Measurements from ENCODE around the gene ADGRB2.
A peak's percentile ranks its signal among the peaks of the same experiment; 100 is the strongest.

The ADGRB2 gene

GRCh38 chr1:31701091-31701736 is 62.9 kb downstream of the ADGRB2 start (continued):
- TF ChIP-seq SP7 (tag by site-specific recombination; IDR thresholded peaks at IDR 0.05) (peak; percentile 82), ZNF629 (tag by site-specific recombination; IDR thresholded peaks at IDR 0.05) (peak; percentile 83), PRDM1 (tag by site-specific recombination; IDR thresholded peaks at IDR 0.05) (peak; percentile 57; the same call in 1 of the 2 replicates), ZNF266 (tag by site-specific recombination; IDR thresholded peaks at IDR 0.05; ENCODE audit: low read depth) (no peak), ZNF423 (tag by site-specific recombination; IDR thresholded peaks at IDR 0.05) (no peak), ZNF311 (tag by site-specific recombination; IDR thresholded peaks at IDR 0.05; ENCODE audit: borderline replicate concordance) (no peak), ZNF221 (tag by site-specific recombination; IDR thresholded peaks at IDR 0.05; ENCODE audit: borderline replicate concordance) (no peak), ZNF121 (tag by site-specific recombination; IDR thresholded peaks at IDR 0.05) (no peak), ZNF335 (tag by site-specific recombination; conservative IDR thresholded peaks at IDR 0.05) (peak; percentile 73), ZNF677 (tag by site-specific recombination; IDR thresholded peaks at IDR 0.05) (no peak), ZNF146 (tag by site-specific recombination; IDR thresholded peaks at IDR 0.05) (no peak), ZNF529 (tag by site-specific recombination; IDR thresholded peaks at IDR 0.05; ENCODE audit: insufficient replicate concordance) (no peak), PBX3 (CRISPR knock-in tag; IDR thresholded peaks at IDR 0.05) (no peak), OSR2 (tag by site-specific recombination; IDR thresholded peaks at IDR 0.05) (no peak), ZSCAN5A (tag by site-specific recombination; IDR thresholded peaks at IDR 0.05) (no peak), ZNF366 (tag by site-specific recombination; conservative IDR thresholded peaks at IDR 0.05) (peak; percentile 94), KLF7 (tag by site-specific recombination; IDR thresholded peaks at IDR 0.05; ENCODE audit: borderline replicate concordance) (no peak)
- TF ChIP-seq, protein P1, sequence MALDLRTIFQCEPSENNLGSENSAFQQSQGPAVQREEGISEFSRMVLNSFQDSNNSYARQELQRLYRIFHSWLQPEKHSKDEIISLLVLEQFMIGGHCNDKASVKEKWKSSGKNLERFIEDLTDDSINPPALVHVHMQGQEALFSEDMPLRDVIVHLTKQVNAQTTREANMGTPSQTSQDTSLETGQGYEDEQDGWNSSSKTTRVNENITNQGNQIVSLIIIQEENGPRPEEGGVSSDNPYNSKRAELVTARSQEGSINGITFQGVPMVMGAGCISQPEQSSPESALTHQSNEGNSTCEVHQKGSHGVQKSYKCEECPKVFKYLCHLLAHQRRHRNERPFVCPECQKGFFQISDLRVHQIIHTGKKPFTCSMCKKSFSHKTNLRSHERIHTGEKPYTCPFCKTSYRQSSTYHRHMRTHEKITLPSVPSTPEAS (tag by site-specific recombination; IDR thresholded peaks at IDR 0.05), result 0 out of 2 replicates have a peak, but pooled peaks have one; percentile 29
- TF ChIP-seq, protein P2, sequence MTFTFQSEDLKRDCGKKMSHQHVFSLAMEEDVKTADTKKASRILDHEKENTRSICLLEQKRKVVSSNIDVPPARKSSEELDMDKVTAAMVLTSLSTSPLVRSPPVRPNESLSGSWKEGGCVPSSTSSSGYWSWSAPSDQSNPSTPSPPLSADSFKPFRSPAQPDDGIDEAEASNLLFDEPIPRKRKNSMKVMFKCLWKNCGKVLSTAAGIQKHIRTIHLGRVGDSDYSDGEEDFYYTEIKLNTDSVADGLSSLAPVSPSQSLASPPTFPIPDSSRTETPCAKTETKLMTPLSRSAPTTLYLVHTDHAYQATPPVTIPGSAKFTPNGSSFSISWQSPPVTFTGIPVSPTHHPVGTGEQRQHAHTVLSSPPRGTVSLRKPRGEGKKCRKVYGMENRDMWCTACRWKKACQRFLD (tag by site-specific recombination; IDR thresholded peaks at IDR 0.05), result no peak
- TF ChIP-seq, protein P3, sequence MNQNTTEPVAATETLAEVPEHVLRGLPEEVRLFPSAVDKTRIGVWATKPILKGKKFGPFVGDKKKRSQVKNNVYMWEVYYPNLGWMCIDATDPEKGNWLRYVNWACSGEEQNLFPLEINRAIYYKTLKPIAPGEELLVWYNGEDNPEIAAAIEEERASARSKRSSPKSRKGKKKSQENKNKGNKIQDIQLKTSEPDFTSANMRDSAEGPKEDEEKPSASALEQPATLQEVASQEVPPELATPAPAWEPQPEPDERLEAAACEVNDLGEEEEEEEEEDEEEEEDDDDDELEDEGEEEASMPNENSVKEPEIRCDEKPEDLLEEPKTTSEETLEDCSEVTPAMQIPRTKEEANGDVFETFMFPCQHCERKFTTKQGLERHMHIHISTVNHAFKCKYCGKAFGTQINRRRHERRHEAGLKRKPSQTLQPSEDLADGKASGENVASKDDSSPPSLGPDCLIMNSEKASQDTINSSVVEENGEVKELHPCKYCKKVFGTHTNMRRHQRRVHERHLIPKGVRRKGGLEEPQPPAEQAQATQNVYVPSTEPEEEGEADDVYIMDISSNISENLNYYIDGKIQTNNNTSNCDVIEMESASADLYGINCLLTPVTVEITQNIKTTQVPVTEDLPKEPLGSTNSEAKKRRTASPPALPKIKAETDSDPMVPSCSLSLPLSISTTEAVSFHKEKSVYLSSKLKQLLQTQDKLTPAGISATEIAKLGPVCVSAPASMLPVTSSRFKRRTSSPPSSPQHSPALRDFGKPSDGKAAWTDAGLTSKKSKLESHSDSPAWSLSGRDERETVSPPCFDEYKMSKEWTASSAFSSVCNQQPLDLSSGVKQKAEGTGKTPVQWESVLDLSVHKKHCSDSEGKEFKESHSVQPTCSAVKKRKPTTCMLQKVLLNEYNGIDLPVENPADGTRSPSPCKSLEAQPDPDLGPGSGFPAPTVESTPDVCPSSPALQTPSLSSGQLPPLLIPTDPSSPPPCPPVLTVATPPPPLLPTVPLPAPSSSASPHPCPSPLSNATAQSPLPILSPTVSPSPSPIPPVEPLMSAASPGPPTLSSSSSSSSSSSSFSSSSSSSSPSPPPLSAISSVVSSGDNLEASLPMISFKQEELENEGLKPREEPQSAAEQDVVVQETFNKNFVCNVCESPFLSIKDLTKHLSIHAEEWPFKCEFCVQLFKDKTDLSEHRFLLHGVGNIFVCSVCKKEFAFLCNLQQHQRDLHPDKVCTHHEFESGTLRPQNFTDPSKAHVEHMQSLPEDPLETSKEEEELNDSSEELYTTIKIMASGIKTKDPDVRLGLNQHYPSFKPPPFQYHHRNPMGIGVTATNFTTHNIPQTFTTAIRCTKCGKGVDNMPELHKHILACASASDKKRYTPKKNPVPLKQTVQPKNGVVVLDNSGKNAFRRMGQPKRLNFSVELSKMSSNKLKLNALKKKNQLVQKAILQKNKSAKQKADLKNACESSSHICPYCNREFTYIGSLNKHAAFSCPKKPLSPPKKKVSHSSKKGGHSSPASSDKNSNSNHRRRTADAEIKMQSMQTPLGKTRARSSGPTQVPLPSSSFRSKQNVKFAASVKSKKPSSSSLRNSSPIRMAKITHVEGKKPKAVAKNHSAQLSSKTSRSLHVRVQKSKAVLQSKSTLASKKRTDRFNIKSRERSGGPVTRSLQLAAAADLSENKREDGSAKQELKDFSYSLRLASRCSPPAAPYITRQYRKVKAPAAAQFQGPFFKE (tag by site-specific recombination; IDR thresholded peaks at IDR 0.05; ENCODE audit: borderline replicate concordance), result no peak
- TF ChIP-seq, protein P4, sequence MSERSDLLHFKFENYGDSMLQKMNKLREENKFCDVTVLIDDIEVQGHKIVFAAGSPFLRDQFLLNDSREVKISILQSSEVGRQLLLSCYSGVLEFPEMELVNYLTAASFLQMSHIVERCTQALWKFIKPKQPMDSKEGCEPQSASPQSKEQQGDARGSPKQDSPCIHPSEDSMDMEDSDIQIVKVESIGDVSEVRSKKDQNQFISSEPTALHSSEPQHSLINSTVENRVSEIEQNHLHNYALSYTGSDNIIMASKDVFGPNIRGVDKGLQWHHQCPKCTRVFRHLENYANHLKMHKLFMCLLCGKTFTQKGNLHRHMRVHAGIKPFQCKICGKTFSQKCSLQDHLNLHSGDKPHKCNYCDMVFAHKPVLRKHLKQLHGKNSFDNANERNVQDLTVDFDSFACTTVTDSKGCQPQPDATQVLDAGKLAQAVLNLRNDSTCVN (tag by site-specific recombination; optimal IDR thresholded peaks at IDR 0.05), result no peak
- TF ChIP-seq, protein P5, sequence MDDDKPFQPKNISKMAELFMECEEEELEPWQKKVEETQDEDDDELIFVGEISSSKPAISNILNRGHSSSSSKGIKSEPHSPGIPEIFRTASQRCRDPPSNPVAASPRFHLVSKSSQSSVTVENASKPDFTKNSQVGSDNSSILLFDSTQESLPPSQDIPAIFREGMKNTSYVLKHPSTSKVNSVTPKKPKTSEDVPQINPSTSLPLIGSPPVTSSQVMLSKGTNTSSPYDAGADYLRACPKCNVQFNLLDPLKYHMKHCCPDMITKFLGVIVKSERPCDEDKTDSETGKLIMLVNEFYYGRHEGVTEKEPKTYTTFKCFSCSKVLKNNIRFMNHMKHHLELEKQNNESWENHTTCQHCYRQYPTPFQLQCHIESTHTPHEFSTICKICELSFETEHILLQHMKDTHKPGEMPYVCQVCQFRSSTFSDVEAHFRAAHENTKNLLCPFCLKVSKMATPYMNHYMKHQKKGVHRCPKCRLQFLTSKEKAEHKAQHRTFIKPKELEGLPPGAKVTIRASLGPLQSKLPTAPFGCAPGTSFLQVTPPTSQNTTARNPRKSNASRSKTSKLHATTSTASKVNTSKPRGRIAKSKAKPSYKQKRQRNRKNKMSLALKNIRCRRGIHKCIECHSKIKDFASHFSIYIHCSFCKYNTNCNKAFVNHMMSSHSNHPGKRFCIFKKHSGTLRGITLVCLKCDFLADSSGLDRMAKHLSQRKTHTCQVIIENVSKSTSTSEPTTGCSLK (tag by site-specific recombination; IDR thresholded peaks at IDR 0.05), result no peak
- TF ChIP-seq, protein P6, sequence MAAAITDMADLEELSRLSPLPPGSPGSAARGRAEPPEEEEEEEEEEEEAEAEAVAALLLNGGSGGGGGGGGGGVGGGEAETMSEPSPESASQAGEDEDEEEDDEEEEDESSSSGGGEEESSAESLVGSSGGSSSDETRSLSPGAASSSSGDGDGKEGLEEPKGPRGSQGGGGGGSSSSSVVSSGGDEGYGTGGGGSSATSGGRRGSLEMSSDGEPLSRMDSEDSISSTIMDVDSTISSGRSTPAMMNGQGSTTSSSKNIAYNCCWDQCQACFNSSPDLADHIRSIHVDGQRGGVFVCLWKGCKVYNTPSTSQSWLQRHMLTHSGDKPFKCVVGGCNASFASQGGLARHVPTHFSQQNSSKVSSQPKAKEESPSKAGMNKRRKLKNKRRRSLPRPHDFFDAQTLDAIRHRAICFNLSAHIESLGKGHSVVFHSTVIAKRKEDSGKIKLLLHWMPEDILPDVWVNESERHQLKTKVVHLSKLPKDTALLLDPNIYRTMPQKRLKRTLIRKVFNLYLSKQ (tag by site-specific recombination; IDR thresholded peaks at IDR 0.05; ENCODE audit: borderline replicate concordance), result no peak
